GM18858 (cell line): ENCODE results near the gene TFDP2.
"Not testable (repeated sequence)": the region's sequence is repeated elsewhere in the genome, so short reads cannot be mapped to it uniquely, and the experiment has no call there.

Source experiments
- ATAC-seq: cut with Tn5 transposase; IDR thresholded peaks from one replicate; pipeline ENCODE4 v1.9.1; 2021; ENCODE audit not compliant: unreplicated experiment

The TFDP2 gene

GRCh38 chr3:141933421-141934300 is 215.7 kb downstream of the TFDP2 start:
- no peak for ATAC-seq

- no peak for ATAC-seq
Observed at GRCh38 chr3:141930801-141931200, 218.5 kb downstream of the TFDP2 start.

- ATAC-seq, result no peak
Observed at GRCh38 chr3:141929341-141929995, 219.9 kb downstream of the TFDP2 start.

- ATAC-seq, result no peak
Observed at GRCh38 chr3:141928631-141929270, 220.6 kb downstream of the TFDP2 start.

GRCh38 chr3:141926929-141927328 is 222.4 kb downstream of the TFDP2 start:
- ATAC-seq, result no peak

- ATAC-seq, result not testable (repeated sequence)
Observed at GRCh38 chr3:141925677-141926076, 223.7 kb downstream of the TFDP2 start.

GRCh38 chr3:141921316-141921715 is 228.0 kb downstream of the TFDP2 start:
- ATAC-seq, result no peak

- no peak for ATAC-seq
Observed at GRCh38 chr3:141920701-141921100, 228.6 kb downstream of the TFDP2 start.

GRCh38 chr3:141915766-141916165 is 233.6 kb downstream of the TFDP2 start:
- no peak for ATAC-seq

GRCh38 chr3:141915016-141915415 is 234.3 kb downstream of the TFDP2 start:
- no peak for ATAC-seq

GRCh38 chr3:141914311-141914710 is 235.0 kb downstream of the TFDP2 start:
- ATAC-seq, result no peak

- peak; percentile 57 for ATAC-seq
Observed at GRCh38 chr3:141913150-141913811, 236.1 kb downstream of the TFDP2 start.

- ATAC-seq, result not testable (repeated sequence)
Observed at GRCh38 chr3:141909986-141910385, 239.4 kb downstream of the TFDP2 start.

GRCh38 chr3:141909408-141909807 is 239.9 kb downstream of the TFDP2 start:
- ATAC-seq, result no peak

- no peak for ATAC-seq
Observed at GRCh38 chr3:141905129-141905528, 244.2 kb downstream of the TFDP2 start.

- no peak for ATAC-seq
Observed at GRCh38 chr3:141904203-141904602, 245.1 kb downstream of the TFDP2 start.

GRCh38 chr3:141901914-141902313 is 247.4 kb downstream of the TFDP2 start:
- no peak for ATAC-seq

- no peak for ATAC-seq
Observed at GRCh38 chr3:141900343-141900742, 249.0 kb downstream of the TFDP2 start.

- no peak for ATAC-seq
Observed at GRCh38 chr3:141898908-141899307, 250.4 kb downstream of the TFDP2 start.

GRCh38 chr3:141895731-141896130 is 253.6 kb downstream of the TFDP2 start:
- no peak for ATAC-seq

GRCh38 chr3:141894524-141895176 is 254.7 kb downstream of the TFDP2 start:
- ATAC-seq, result no peak
